Nephron progenitor cell (in vitro differentiated cells): ENCODE data around the gene COA7.

Experiments
- DNase-seq: peaks from one replicate; pipeline ENCODE4 v3.0.0; 2021
- H3K27ac Mint-ChIP-seq: 2 replicates; pipeline ENCODE4 v1.8.0; 2021; ENCODE audit warnings: mild to moderate bottlenecking, moderate library complexity, mixed read lengths
- H3K27me3 Mint-ChIP-seq: 2 replicates; pipeline ENCODE4 v1.8.0; 2021; ENCODE audit warnings: mild to moderate bottlenecking, low read depth, mixed read lengths; ENCODE audit not compliant: poor library complexity
- H3K36me3 Mint-ChIP-seq: 2 replicates; pipeline ENCODE4 v1.8.0; 2021; ENCODE audit warnings: low read depth, mixed read lengths
- H3K4me1 Mint-ChIP-seq: 2 replicates; pipeline ENCODE4 v1.8.0; 2021; ENCODE audit warnings: mixed read lengths
- H3K4me3 Mint-ChIP-seq: 2 replicates; pipeline ENCODE4 v1.8.0; 2021; ENCODE audit warnings: mild to moderate bottlenecking, moderate library complexity, mixed read lengths
- H3K9me3 Mint-ChIP-seq: 2 replicates; pipeline ENCODE4 v1.8.0; 2021; ENCODE audit warnings: mild to moderate bottlenecking, moderate library complexity, mixed read lengths
- TF ChIP-seq, protein P1 (sequence below): fragments of 200-600 bp; sonication (generic); IDR thresholded peaks from 2 replicates; pipeline ENCODE4 v1.5.0; 2021; ENCODE audit warnings: antibody characterized with exemption

Gene COA7

DNA sequence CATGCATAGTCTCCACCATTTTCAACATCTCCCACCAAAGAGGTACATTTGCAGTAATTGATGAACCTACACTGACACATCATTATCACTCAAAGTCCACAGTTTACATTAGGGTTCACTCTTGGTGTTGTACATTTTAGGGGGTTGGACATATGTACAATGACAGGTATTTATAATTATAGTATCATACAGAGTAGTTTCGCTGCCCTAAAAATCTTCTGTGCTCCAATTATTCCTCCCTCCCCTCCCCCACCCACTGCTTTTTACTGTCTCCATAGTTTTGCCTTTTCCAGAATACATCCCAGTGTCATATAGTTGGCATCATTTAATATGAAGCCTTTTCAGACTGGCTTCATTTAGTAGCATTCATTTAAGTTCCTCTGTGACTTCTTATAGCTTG, 13.6 kb downstream of the COA7 start:
- Mint-ChIP-seq H3K27ac (no peak overlapping the region), H3K36me3 (peaks cover 27% of the 10 kb centered on the region), H3K4me3 (no peak overlapping the region), H3K4me1 (peaks cover 8% of the 10 kb centered on the region), H3K27me3 (peaks cover 3% of the 10 kb centered on the region), H3K9me3 (no peaks in the 10 kb centered on the region)
- no peak for DNase-seq
- TF ChIP-seq, protein P1, sequence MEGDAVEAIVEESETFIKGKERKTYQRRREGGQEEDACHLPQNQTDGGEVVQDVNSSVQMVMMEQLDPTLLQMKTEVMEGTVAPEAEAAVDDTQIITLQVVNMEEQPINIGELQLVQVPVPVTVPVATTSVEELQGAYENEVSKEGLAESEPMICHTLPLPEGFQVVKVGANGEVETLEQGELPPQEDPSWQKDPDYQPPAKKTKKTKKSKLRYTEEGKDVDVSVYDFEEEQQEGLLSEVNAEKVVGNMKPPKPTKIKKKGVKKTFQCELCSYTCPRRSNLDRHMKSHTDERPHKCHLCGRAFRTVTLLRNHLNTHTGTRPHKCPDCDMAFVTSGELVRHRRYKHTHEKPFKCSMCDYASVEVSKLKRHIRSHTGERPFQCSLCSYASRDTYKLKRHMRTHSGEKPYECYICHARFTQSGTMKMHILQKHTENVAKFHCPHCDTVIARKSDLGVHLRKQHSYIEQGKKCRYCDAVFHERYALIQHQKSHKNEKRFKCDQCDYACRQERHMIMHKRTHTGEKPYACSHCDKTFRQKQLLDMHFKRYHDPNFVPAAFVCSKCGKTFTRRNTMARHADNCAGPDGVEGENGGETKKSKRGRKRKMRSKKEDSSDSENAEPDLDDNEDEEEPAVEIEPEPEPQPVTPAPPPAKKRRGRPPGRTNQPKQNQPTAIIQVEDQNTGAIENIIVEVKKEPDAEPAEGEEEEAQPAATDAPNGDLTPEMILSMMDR = no peak

DNA sequence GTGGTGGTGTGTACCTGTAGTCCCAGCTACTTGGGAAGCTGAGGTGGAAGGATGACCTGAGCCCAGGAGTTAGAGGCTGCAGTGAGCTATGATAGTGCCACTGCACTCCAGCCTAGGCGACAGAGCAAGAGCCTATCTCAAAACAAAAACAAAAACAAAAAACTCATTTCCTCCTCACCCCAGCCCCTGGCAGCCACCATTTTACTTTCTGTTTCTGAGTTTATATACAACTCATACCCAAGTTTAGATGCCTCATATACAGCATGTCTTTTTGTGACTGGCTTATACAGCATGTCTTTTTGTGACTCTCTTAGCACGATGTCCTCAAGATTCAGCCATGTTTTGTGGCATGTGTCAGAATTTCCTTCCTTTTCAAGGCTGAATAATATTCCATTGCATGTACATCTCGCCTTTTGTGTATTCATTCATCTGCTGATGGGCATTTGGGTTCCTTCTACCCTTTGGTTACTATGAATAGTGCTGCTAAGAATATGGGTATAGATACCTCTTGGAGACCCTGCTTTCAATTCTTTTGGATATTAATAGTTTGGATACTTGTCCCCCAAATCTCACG, 14.7 kb downstream of the COA7 start:
- peaks cover 12% of the 10 kb centered on the region for H3K4me1 Mint-ChIP-seq
- H3K27ac Mint-ChIP-seq = no peak overlapping the region
- TF ChIP-seq, protein P1 = no peak
- H3K36me3 Mint-ChIP-seq = peaks cover 22% of the 10 kb centered on the region
- DNase-seq = no peak
- H3K4me3 Mint-ChIP-seq = no peak overlapping the region
- peaks cover 3% of the 10 kb centered on the region for H3K27me3 Mint-ChIP-seq
- no peaks in the 10 kb centered on the region for H3K9me3 Mint-ChIP-seq

DNA sequence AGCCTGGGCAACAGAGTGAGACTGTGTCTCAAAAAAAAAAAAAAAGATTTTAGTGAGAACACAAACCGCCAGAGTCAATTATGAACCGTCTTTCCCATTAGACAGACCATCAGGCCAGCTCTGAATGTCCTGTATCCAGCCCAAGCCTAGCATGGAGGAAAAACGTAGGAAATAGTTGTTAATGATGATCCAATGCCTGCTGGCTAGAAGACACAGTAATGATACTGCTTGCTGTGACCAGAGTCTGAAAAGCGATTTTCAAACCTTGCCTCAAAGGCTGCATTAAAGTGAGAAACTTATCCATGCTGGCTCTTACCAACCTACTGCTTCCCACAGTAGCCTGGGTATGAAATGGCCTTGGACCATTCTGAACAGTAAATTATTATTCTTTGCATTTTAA, 17.0 kb downstream of the COA7 start:
- DNase-seq = no peak
- Mint-ChIP-seq H3K27me3 (peaks cover 3% of the 10 kb centered on the region), H3K27ac (no peak overlapping the region), H3K36me3 (peaks cover 8% of the 10 kb centered on the region), H3K9me3 (no peaks in the 10 kb centered on the region), H3K4me1 (peaks cover 10% of the 10 kb centered on the region), H3K4me3 (no peak overlapping the region)
- TF ChIP-seq, protein P1 = no peak

- peaks cover 3% of the 10 kb centered on the region for H3K27me3 Mint-ChIP-seq
- peaks cover 6% of the 10 kb centered on the region for H3K36me3 Mint-ChIP-seq
- no peak for DNase-seq
- H3K4me3 Mint-ChIP-seq = no peak overlapping the region
- peaks cover 7% of the 10 kb centered on the region for H3K4me1 Mint-ChIP-seq
- no peak overlapping the region for H3K27ac Mint-ChIP-seq
- no peaks in the 10 kb centered on the region for H3K9me3 Mint-ChIP-seq
- TF ChIP-seq, protein P1 = no peak
These were observed 17.8 kb downstream of the COA7 start for GRCh38 chr1:52680353-52680752.

- Mint-ChIP-seq H3K9me3 (no peaks in the 10 kb centered on the region), H3K4me3 (no peak overlapping the region), H3K4me1 (peaks cover 16% of the 10 kb centered on the region), H3K27ac (no peak overlapping the region), H3K36me3 (peaks cover 6% of the 10 kb centered on the region), H3K27me3 (peaks cover 3% of the 10 kb centered on the region)
- TF ChIP-seq, protein P1 = no peak
- no peak for DNase-seq
These were observed 18.6 kb downstream of the COA7 start for GRCh38 chr1:52679498-52679897.

DNA sequence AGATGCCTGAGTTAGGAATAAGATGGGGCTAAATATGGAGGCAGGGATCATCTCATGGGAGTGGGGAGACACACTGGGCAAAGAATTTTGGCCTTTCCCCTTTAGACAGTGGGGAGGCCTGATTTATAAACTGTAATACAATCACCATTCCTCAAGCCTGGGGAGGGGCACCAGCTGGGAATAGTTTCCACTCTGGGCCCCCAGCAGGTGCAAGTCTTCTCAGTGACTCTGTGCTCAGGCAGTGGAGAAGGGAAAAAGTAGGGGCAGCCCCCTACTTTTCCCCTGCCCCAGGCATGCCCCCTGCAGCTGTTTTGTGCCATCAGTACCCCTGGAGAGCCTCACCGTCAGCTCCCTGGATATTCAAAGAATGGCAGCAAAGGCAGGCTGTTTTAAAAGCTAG, 19.1 kb downstream of the COA7 start:
- no peak overlapping the region for H3K4me3 Mint-ChIP-seq
- no peaks in the 10 kb centered on the region for H3K9me3 Mint-ChIP-seq
- peaks cover 3% of the 10 kb centered on the region for H3K27me3 Mint-ChIP-seq
- no peak for DNase-seq
- TF ChIP-seq, protein P1 = no peak
- H3K27ac Mint-ChIP-seq = no peak overlapping the region
- H3K4me1 Mint-ChIP-seq = peaks cover 18% of the 10 kb centered on the region
- peaks cover 4% of the 10 kb centered on the region for H3K36me3 Mint-ChIP-seq
